ENCODE results near the gene TK1.

Gene TK1

DNA sequence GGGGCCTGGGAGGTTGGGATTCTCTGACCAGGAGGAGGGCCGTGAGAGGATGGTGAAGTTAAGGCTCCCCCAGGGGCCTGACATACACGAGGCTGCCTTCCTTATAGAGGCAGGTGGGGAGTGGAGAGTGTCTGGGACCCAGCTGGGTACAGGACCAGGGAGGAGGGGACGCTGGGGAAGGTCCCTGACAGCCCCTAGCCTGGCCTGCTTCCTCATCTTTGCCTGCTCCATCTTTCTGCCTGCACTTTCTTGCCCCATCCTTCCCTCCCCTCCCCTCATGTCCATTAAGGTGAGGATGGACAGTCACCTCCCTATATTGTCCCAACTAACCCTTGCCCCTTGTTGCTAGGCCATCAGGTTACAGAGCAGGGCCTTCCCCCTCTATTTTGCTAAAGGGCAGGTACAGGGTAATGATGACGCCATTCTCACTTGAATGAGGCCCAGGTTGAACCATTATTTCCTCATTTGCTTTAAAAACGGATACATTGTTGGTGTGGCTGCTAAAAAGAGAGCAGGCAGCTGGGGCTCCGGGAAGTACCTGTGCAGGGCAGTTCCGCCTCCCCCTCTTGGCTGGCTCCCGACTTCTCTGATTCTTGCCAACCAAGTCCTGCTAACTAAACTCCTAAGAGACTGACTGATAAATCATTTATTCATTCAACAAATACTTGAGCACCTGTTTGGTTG, 39.4 kb downstream of the TK1 start:
- ChIA-PET POLR2A (interaction anchor here (0.7 kb wide), 1 partner anchor 11 kb away, joined by 4 read pairs; no protein-coding TSS in a partner anchor), CTCF (no interaction called here)
- TF ChIP-seq FOXA1 (IDR thresholded peaks at IDR 0.05) (no peak), FOXK2 (IDR thresholded peaks at IDR 0.05) (no peak), SP1 (IDR thresholded peaks at IDR 0.05) (no peak), NFRKB (IDR thresholded peaks at IDR 0.05) (no peak), L3MBTL2 (conservative IDR thresholded peaks at IDR 0.05) (no peak), HDGF (IDR thresholded peaks at IDR 0.05; ENCODE audit: borderline replicate concordance) (no peak)
- TF ChIP-seq, protein P1, sequence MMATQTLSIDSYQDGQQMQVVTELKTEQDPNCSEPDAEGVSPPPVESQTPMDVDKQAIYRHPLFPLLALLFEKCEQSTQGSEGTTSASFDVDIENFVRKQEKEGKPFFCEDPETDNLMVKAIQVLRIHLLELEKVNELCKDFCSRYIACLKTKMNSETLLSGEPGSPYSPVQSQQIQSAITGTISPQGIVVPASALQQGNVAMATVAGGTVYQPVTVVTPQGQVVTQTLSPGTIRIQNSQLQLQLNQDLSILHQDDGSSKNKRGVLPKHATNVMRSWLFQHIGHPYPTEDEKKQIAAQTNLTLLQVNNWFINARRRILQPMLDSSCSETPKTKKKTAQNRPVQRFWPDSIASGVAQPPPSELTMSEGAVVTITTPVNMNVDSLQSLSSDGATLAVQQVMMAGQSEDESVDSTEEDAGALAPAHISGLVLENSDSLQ (IDR thresholded peaks at IDR 0.05) = no peak
- DNase-seq (ENCODE audit: extremely low spot score) = no peak

DNA sequence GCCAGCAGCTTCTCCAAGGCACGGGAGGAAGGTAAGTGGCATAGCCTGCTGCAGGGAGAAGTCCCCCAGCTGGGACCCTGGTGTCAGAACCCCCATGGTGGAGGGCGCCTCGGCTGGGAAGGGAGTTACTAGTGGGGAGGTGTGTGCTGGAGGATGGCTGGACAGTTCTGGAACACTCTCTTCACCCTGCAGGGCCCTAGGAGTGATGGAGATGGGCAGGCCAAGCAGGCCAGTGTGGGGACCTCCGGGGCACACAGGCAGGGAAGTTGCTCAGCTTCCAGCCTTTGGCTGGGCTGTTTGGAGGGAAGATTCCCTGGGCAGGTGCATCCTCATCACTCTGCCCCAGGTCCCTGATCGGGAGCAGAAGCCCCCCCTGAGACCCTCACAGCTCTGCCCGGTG, 40.0 kb downstream of the TK1 start:
- TF ChIP-seq ZNF384 (IDR thresholded peaks at IDR 0.05) (no peak), FOXA1 (IDR thresholded peaks at IDR 0.05) (no peak), FOXK2 (IDR thresholded peaks at IDR 0.05) (no peak), TARDBP (IDR thresholded peaks at IDR 0.05) (no peak), HDGF (IDR thresholded peaks at IDR 0.05; ENCODE audit: borderline replicate concordance) (no peak), NFRKB (IDR thresholded peaks at IDR 0.05) (no peak), LEF1 (IDR thresholded peaks at IDR 0.05; ENCODE audit: borderline replicate concordance) (no peak), SP1 (IDR thresholded peaks at IDR 0.05) (no peak), CTBP1 (IDR thresholded peaks at IDR 0.05; ENCODE audit: borderline replicate concordance) (no peak), BHLHE40 (IDR thresholded peaks at IDR 0.05; ENCODE audit: borderline replicate concordance) (no peak), ARNT (IDR thresholded peaks at IDR 0.05) (no peak), SUZ12 (IDR thresholded peaks at IDR 0.05) (no peak), ELF4 (IDR thresholded peaks at IDR 0.05) (no peak), FOXM1 (IDR thresholded peaks at IDR 0.05; ENCODE audit: borderline replicate concordance) (no peak)
- TF ChIP-seq, protein P1 (IDR thresholded peaks at IDR 0.05) = no peak
- CTCF ChIA-PET = no interaction called here
- POLR2A ChIA-PET = no interaction called here
- DNase-seq (ENCODE audit: extremely low spot score) = no peak

DNA sequence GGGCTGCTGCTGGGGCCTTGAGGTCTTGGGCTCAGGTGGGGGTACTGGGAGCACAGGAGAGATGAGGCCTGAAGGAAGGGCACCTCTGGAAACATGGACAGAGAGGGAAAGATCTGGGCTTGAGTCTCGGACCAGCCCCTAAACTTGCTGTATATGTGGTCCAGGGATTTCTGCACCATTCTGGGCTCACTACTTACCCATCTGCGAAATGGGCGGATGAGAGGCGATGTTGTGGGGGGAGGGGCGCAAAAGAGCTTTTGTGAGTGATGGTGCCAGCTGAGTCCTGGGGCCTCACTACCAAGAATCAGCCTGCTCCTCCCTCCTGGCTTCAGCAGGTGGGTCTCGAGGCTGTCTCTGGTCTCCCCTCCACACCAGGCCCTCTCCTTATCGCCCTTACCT, 40.4 kb downstream of the TK1 start:
- TF ChIP-seq BHLHE40 (IDR thresholded peaks at IDR 0.05; ENCODE audit: borderline replicate concordance) = no peak
- no peak for TF ChIP-seq TARDBP (IDR thresholded peaks at IDR 0.05)
- no peak for TF ChIP-seq L3MBTL2 (conservative IDR thresholded peaks at IDR 0.05)
- no peak for TF ChIP-seq NFRKB (IDR thresholded peaks at IDR 0.05)
- no peak for TF ChIP-seq LEF1 (IDR thresholded peaks at IDR 0.05; ENCODE audit: borderline replicate concordance)
- TF ChIP-seq HDGF (IDR thresholded peaks at IDR 0.05; ENCODE audit: borderline replicate concordance) = no peak
- TF ChIP-seq, protein P1 (IDR thresholded peaks at IDR 0.05) = no peak
- TF ChIP-seq ZNF384 (IDR thresholded peaks at IDR 0.05) = no peak
- no peak for TF ChIP-seq FOXM1 (IDR thresholded peaks at IDR 0.05; ENCODE audit: borderline replicate concordance)
- no peak for TF ChIP-seq ARNT (IDR thresholded peaks at IDR 0.05)
- TF ChIP-seq SP1 (IDR thresholded peaks at IDR 0.05) = no peak
- DNase-seq (ENCODE audit: extremely low spot score) = no peak
- CTCF ChIA-PET = no interaction called here
- POLR2A ChIA-PET = no interaction called here

DNA sequence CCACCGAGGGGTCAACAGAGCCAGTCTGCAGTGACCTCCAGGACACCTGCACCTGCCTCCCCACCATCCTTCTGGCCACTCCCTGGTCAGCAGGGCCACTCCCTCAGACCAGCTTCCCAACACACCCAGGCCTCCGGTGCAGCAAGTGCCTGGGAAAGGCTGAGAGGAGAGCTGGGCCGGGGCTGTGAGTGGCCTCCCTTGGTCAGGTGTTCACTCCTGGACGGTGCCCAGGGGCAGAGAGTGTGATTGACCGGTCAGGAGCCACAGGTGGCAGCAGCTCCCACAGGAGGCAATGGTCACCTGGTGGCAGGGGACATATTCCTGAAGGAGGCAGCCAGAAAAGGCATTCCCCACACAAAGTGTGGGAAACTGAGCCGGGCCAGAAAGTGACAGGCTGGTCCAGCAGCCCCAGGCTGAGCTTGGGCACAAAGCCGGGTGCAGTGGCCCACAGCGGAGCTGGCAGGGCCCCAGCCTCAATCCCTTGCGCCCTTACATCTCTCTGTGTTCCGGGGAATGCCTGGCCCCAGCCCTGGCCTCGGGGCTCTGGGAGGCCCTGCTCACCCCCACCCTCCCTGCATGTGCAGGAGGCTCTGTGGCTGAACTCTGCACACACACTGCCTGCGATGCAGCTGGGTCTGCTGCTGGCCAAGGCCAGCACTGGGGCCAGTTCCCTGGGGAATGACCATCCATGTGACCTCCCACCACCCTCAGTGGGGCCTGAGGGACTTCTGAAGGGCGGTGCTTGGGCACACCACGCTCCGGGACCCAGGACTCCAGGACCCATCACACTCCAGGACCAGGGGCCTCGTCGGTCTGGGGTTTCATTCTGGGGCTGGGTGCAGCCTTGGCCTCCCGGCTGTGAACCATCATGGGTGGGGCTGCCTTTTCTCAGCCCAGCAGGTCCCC, 41.9 kb downstream of the TK1 start:
- no peak for DNase-seq (ENCODE audit: extremely low spot score)
- CTCF ChIA-PET = interaction anchor here (2.0 kb wide), 1 partner anchor 10 kb away, joined by 6 read pairs; no protein-coding TSS in a partner anchor
- no peak for TF ChIP-seq HDGF (IDR thresholded peaks at IDR 0.05; ENCODE audit: borderline replicate concordance)
- no peak for TF ChIP-seq SP1 (IDR thresholded peaks at IDR 0.05)
- no peak for TF ChIP-seq L3MBTL2 (conservative IDR thresholded peaks at IDR 0.05)
- no peak for TF ChIP-seq BHLHE40 (IDR thresholded peaks at IDR 0.05; ENCODE audit: borderline replicate concordance)
- TF ChIP-seq, protein P1 (IDR thresholded peaks at IDR 0.05) = no peak
- no peak for TF ChIP-seq FOXM1 (IDR thresholded peaks at IDR 0.05; ENCODE audit: borderline replicate concordance)
- no peak for TF ChIP-seq ARNT (IDR thresholded peaks at IDR 0.05)
- no peak for TF ChIP-seq SUZ12 (IDR thresholded peaks at IDR 0.05)
- no peak for TF ChIP-seq ELF4 (IDR thresholded peaks at IDR 0.05)
- no peak for TF ChIP-seq FOXA1 (IDR thresholded peaks at IDR 0.05)
- POLR2A ChIA-PET = interaction anchor here (1.3 to 2.2 kb wide), 3 partner anchors 10 to 42 kb away, joined by 6 to 8 read pairs (median 7); partner anchors contain the start of genes AFMID and TK1

DNA sequence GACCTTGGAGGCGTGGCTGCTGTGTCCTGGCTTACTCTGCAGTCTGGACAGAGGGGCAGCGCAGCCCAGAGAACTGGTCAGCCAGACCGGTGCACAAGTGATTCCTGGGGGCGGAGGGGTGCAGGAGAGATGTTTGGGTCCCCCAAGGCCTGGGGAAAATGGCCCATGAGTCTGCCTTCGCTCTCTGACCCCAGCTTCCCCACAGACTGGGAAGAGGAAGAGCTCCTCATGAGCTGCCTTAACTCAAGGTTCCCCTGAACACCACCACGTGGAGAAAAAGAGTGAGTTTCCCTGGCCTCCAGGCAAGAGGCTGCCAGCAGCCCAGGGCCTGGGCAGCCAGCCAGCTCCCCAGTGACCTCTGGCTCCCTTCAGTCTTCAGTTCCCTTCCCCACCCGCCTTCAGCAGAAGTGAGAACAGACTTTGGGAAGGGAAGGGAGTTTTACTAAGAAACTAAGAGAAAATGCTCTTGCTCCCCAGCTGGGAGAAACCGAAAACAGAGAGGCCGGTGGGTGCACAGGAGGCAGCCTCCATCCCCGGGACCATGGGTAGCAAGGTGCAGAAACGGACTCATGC, 42.6 kb downstream of the TK1 start:
- ChIA-PET CTCF (interaction anchor here (2.0 kb wide), 1 partner anchor 9 kb away, joined by 6 read pairs; no protein-coding TSS in a partner anchor), POLR2A (interaction anchor here (1.8 to 2.2 kb wide), 2 partner anchors 9 to 42 kb away, joined by 6 to 8 read pairs; partner anchors contain the start of genes AFMID and TK1)
- no peak for TF ChIP-seq ELF4 (IDR thresholded peaks at IDR 0.05)
- no peak for TF ChIP-seq BHLHE40 (IDR thresholded peaks at IDR 0.05; ENCODE audit: borderline replicate concordance)
- TF ChIP-seq HDGF (IDR thresholded peaks at IDR 0.05; ENCODE audit: borderline replicate concordance) = no peak
- TF ChIP-seq FOXK2 (IDR thresholded peaks at IDR 0.05) = no peak
- no peak for TF ChIP-seq NFRKB (IDR thresholded peaks at IDR 0.05)
- no peak for TF ChIP-seq FOXM1 (IDR thresholded peaks at IDR 0.05; ENCODE audit: borderline replicate concordance)
- TF ChIP-seq, protein P1 (IDR thresholded peaks at IDR 0.05) = no peak
- no peak for TF ChIP-seq SUZ12 (IDR thresholded peaks at IDR 0.05)
- TF ChIP-seq ZNF384 (IDR thresholded peaks at IDR 0.05) = no peak
- TF ChIP-seq L3MBTL2 (conservative IDR thresholded peaks at IDR 0.05) = no peak
- TF ChIP-seq TARDBP (IDR thresholded peaks at IDR 0.05) = no peak
- no peak for TF ChIP-seq ARNT (IDR thresholded peaks at IDR 0.05)
- no peak for TF ChIP-seq FOXA1 (IDR thresholded peaks at IDR 0.05)
- TF ChIP-seq CTBP1 (IDR thresholded peaks at IDR 0.05; ENCODE audit: borderline replicate concordance) = no peak
- TF ChIP-seq LEF1 (IDR thresholded peaks at IDR 0.05; ENCODE audit: borderline replicate concordance) = no peak
- no peak for TF ChIP-seq SP1 (IDR thresholded peaks at IDR 0.05)
- no peak for DNase-seq (ENCODE audit: extremely low spot score)
